H1 (cell line): ENCODE measurements around the gene ZNF3.

Source experiments
- CHD2 ChIP-seq: IDR thresholded peaks from 2 replicates; pipeline ENCODE4 v1.6.1; 2012; ENCODE audit warnings: low read length, improper control_type of control experiment
- CTBP2 ChIP-seq: IDR thresholded peaks from 2 replicates; pipeline ENCODE4 v1.7.0; 2011; ENCODE audit warnings: borderline replicate concordance, mild to moderate bottlenecking, moderate library complexity, mixed read lengths, low read length; ENCODE audit not compliant: insufficient read depth, insufficient read length
- CTCF ChIP-seq, 3 experiments: IDR thresholded peaks; 1 replicate in 2 of 3; 2 replicates in 1 of 3; pipeline versions ENCODE4 v1.5.1 to v1.6.1; 2011; ENCODE audit warnings: low read length in 3 of 3, mild to moderate bottlenecking in 3 of 3, inconsistent platforms in 2 of 3, low read depth in 1 of 3, moderate library complexity in 1 of 3; ENCODE audit not compliant: insufficient read depth in 1 of 3; ENCODE audit errors: control extremely low read depth in 1 of 3
- EP300 ChIP-seq, 2 experiments: IDR thresholded peaks; 1 replicate in 1 of 2; 2 replicates in 1 of 2; pipeline ENCODE4 v1.6.1; 2011 to 2012; ENCODE audit warnings: low read depth in 2 of 2, low read length in 2 of 2, mild to moderate bottlenecking in 2 of 2, borderline replicate concordance in 1 of 2, inconsistent platforms in 1 of 2, moderate library complexity in 1 of 2
- HDAC6 ChIP-seq: IDR thresholded peaks from one replicate; pipeline ENCODE4 v1.7.1; 2012; ENCODE audit warnings: low read depth, mild to moderate bottlenecking, inconsistent platforms, low read length, moderate library complexity
- KDM1A ChIP-seq: fragments of 200-600, 300-600 bp; sonication (generic); IDR thresholded peaks from 2 replicates; pipeline ENCODE4 v1.7.1; 2016; ENCODE audit warnings: mild to moderate bottlenecking, low read length, borderline replicate concordance
- POLR2A ChIP-seq, 2 experiments: IDR thresholded peaks; 1 replicate in 1 of 2; 2 replicates in 1 of 2; pipeline ENCODE4 v1.6.1; 2011; ENCODE audit warnings: low read depth in 2 of 2, low read length in 2 of 2, mild to moderate bottlenecking in 2 of 2; ENCODE audit errors: control extremely low read depth in 1 of 2
- POLR2AphosphoS5 ChIP-seq: IDR thresholded peaks from 2 replicates; pipeline ENCODE4 v1.6.1; 2011; ENCODE audit warnings: low read depth, low read length
- RBBP5 ChIP-seq: IDR thresholded peaks from 2 replicates; pipeline ENCODE4 v1.7.1; 2012; ENCODE audit warnings: low read depth, mild to moderate bottlenecking, inconsistent platforms, low read length, moderate library complexity, borderline replicate concordance
- SUZ12 ChIP-seq: fragments of 200-600 bp; sonication (generic); IDR thresholded peaks from 2 replicates; pipeline ENCODE4 v1.6.1; 2012; ENCODE audit warnings: mild to moderate bottlenecking, inconsistent platforms, low read length, moderate library complexity, mixed read lengths

- TF ChIP-seq POLR2A (IDR thresholded peaks at IDR 0.05; ENCODE audit: control extremely low read depth in 1 of 2, low read depth in 2 of 2, low read length in 2 of 2) (no peak), CTCF (IDR thresholded peaks at IDR 0.05; ENCODE audit: control extremely low read depth in 1 of 3, insufficient read depth in 1 of 3, low read depth in 1 of 3, low read length in 3 of 3) (no peak), EP300 (IDR thresholded peaks at IDR 0.05; ENCODE audit: borderline replicate concordance in 1 of 2, low read depth in 2 of 2, low read length in 2 of 2) (no peak), CHD2 (no peak), KDM1A (no peak), POLR2AphosphoS5 (no peak), SUZ12 (no peak), CTBP2 (no peak), HDAC6 (no peak), RBBP5 (no peak)
These were observed 1.5 kb upstream of the ZNF3 start for GRCh38 chr7:100082978-100083377.
